D341Med (cell line): ENCODE measurements around the gene FOXL2NB.

Experiments
- DNase-seq: peaks from one replicate; pipeline ENCODE4 v3.0.0; 2012; ENCODE audit warnings: low spot score

The FOXL2NB gene

GRCh38 chr3:138945709-138946662 lies 1.0 kb upstream of the FOXL2NB start:
- peak; percentile 70 for DNase-seq

DNA sequence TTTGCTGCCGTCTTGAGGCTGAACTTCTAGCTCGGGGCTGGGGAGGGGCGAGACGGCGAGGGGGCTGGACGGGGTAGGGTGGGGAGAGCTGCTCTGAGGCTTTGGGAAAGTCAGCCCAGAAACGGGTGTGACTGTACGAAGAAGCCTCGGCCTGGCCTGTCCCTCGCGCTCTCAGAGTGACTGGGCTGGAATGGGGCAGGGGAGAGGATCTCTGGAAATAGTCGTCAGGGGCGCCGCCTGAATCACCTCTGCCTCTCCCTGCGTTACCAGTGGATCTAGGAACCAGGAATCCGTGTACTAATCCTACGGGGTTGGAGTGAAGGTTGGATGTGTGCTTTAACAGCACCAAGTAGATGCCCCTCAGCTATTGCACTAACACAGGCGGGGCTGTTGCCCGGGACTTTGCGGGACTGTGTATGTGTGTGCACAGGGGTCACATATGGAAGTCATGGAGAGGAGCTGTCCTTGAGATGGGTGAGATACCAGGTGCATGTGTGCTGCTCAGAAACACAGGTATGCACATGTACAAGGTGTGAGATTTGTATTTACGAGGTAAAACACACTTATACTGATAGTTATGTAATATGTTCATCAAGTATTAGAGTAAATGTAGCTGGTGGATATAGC lies 591 bp downstream of the FOXL2NB start:
- DNase-seq: no peak

GRCh38 chr3:138948371-138949001 lies 1.5 kb downstream of the FOXL2NB start:
- no peak for DNase-seq

GRCh38 chr3:138949002-138949418 lies 2.0 kb downstream of the FOXL2NB start:
- no peak for DNase-seq

DNA sequence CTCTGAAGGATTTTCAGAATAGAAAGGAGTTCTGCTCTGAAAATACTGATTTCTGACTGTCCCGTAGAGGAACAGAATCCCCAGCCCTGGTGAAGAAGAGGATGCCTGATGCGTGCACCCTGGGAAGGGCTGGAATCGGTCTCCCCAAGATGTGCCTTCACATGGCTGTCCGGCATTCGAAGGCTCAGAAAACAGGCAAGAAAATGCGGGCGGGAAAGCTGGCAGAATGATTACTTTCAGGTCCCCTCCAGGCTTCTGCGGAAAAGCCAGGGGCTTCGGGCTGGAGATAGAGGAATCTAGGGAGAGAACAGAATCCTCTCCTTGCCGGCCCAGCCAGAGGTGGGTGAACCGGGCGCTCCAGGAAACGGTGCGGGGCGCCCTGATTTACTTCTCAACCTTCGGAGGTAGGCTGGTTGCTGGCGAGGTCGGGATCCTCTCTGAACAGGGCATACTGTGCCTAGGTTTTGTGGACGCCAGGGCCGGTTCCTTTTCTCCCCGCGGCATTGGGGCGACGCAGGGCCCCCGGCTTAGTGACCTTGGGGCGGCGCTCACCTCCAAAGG lies 2.5 kb downstream of the FOXL2NB start:
- no peak for DNase-seq

DNA sequence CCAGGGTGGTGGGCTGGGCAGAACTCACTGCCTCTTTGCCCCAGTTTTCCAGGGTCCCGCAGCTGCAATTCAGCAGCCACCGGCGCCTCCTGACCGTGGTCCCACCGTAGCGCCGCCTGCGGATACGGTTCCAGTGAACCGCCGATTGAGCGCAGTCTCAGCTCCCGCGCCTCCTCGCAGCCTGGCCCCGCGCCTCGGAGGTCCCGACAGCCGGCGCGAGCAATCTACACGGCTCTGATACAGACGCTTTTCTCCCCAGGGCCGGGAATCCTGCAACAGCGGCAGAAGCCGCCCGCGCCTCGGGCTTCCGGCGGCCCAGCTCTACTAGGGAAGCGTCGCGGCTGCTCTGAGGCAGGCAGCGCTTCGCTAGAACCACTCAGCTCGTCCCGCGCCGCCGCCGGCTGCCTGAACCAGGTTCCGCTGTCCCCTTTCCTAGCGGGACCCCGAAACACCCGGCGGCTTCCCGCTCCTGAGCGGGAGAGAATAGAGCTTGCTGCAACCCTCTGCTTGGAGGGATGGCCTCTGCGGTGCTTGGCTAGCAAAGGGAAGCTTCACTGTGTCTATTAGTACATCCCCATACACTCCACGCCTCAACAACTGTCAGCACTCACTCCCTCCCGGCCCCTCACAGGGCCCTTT lies 3.1 kb downstream of the FOXL2NB start:
- DNase-seq: peak; percentile 78

DNA sequence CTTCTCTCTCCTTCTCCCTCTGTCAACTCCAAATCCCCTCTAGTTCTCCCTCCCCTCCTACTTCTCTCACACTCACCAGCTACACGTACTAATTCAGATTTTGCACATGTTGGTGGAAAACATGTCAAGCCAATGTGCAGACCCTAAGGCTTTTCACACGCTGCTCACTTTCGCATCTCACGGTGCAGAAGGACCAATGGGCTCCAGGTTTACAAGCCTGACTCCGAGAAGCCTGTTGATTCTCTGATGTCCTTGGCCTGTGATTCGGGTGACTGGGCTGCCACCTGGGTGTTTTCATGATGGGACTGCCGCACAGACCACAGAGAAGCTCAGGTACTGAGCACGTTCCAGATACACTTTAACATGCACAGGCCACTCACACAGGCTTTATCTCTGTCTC lies 3.7 kb downstream of the FOXL2NB start:
- DNase-seq: no peak

DNA sequence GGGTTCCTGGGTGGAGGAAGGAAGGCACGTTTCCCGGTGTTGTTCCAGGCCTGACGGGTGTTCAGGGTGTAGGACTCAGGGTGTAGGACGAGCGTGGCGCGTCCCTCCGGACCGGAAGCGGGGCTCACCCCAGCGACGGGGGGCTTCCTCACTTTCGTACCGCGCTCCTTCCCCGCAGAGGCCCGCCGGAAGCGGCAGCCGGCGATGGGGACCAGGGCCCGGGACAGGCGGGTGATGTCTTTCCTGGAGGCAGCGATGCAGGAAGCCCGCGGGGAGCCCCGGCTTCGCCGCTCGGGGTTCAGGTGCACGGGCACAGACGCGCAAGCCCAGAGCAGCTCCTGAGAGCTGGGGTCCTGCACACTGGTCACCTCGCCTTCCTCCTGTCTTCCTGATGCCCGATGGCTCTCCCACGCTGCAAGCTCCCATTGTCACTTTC lies 13.4 kb downstream of the FOXL2NB start:
- no peak for DNase-seq

GRCh38 chr3:138962854-138963560 lies 16.0 kb downstream of the FOXL2NB start:
- DNase-seq: no peak

- DNase-seq: no peak
Measured at GRCh38 chr3:138964264-138964663, 17.2 kb downstream of the FOXL2NB start.

DNA sequence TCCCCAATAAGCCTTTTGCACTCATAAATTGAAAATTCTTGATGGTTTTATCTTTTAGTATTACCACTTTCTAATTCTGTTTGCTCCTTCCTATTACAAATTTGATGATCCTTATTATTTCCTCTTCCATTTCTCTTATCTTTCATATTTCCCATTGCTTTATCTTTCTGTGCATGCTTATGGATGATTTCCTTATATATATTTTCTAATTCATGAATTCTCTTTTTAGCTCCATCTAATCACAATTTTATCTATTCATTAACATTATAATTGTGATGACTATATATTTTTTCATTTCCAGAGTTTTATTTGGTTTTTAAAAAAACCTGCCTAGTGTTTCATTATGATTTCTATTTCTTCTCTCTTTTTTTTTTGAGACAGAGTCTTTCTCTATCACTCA lies 17.9 kb downstream of the FOXL2NB start:
- DNase-seq: no peak

- DNase-seq: no peak
Measured at GRCh38 chr3:138971766-138972320, 24.8 kb downstream of the FOXL2NB start.

DNA sequence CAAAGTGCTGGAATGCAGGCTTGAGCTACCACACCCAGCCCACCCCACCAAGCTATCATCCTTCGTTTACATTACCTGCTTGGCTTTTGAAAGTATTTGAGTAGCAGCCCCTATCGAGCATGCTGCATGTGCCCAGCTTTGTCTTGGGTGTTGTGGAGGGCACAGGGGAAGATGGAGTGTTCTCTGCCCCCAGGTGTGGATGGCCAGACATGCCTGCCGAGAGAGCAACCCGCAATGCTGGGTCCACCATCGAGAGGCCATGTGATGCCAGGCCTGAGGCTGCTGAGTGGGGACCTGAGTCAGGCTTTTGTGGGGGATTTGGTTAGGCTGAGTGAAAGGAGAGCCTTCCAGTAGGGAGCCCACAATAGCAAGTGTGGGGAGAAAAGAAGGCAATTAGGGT lies 25.9 kb downstream of the FOXL2NB start:
- DNase-seq: no peak

- no peak for DNase-seq
Measured at GRCh38 chr3:138974462-138974861, 27.4 kb downstream of the FOXL2NB start.

DNA sequence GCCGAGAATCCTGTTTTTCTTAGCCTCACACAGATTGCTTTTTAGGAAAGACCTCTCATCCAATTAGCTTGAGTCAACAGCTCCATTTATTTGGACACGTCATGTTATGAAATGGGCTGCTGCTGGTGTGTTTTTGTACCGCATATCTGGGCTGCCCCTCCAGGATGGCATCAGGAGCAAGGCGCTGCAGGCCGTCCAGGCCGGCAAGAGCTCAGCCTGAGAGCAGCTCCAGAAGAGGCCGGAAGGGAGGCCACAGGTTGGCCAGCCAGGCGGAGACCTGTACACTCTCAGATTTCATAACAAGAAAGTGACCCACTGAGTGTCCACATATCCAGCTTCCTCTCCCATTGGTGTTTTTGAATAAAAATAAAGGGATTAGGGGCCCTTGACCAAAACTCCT lies 28.3 kb downstream of the FOXL2NB start:
- no peak for DNase-seq

- no peak for DNase-seq
Measured at GRCh38 chr3:138976047-138976446, 29.0 kb downstream of the FOXL2NB start.

DNA sequence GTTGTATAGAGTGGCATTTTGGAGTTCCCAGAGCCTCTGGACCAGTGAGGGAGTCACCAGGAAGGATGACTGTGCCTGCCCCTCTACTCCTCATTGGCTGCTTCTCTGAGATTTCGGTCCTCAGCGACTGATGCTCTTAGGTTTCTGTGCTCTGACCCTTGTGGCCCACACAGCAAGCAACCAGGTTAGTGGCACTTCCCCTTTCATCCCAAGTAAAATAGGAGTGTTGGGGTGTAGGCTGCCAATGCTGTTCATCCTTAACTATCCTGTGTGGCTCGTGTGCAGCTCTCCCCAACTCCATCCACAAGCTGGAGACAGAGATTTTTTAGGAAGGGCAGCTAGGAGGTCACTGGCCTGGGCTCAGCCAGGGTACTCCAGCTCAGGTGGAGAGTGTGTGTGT lies 37.8 kb downstream of the FOXL2NB start:
- no peak for DNase-seq

DNA sequence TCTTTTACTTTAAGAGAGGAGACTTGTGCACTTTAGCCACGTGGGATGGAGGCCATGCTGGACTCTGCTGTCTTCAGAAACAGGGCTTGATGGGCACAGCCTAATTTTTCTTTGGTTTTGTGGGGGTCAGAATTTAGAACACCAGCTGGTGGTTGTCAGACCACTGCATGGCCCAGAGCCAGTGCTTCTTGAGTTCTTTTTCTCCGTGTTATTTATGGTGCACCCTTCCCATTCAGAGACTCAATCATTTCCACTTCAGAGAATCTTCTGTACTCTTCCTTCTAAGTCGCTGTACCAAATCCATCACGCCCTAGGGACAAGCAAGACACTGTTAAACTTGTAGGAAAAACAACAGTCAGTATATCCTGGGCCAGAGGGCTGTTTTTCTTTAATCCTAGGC lies 38.9 kb downstream of the FOXL2NB start:
- no peak for DNase-seq

- no peak for DNase-seq
Measured at GRCh38 chr3:138987181-138987580, 40.2 kb downstream of the FOXL2NB start.

GRCh38 chr3:138995706-138996105 lies 48.7 kb downstream of the FOXL2NB start:
- no peak for DNase-seq
